NCI-H187 (cell line): ENCODE data around the gene NUB1.

Experiments used
- DNase-seq, 2 experiments: peaks; one replicate each; lab custom pipeline; 2025; lab: John Stamatoyannopoulos, UW

The NUB1 gene

DNA sequence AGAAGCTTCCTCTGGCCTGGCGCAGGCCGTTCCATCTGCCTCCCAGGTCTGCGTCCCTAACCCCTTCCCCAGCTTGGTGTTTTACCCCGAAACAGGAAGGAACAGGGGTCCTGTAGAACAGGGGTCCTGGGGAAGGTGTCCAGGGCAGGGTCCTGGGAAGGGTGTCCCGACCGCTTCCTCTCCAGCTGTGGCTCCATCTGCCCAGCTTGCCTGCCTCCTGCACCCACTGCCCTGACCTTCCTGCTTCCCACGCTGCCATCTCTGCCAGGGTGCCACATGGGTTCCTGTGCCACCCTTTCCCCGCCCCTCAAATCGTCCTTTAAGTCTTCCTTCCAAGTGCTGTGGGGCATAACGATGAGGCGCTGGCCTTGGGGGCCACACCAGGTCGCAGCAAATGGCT lies 35.8 kb downstream of the NUB1 start:
- DNase-seq: no peak

DNA sequence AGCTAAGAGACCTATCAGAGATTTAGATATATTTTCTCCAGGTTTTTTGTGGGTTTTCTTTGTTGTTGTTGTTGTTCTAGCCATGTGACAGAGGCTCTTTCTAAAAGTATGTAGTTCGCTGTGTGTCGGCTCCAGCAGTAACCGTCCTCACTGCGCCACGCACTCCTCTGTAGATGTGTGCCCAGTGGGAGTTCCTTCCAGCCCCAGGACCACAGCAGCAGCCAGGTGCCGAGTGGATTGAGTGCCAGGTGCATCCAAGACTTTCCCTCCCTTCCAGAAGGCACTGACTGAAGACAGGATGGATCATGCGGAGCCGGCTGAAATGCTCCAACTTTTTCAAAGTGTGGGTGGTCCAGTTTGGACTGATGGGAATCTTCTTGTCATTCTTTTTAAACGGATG lies 36.4 kb downstream of the NUB1 start:
- peak in 1 of 2 experiments; percentile 20 for DNase-seq

DNA sequence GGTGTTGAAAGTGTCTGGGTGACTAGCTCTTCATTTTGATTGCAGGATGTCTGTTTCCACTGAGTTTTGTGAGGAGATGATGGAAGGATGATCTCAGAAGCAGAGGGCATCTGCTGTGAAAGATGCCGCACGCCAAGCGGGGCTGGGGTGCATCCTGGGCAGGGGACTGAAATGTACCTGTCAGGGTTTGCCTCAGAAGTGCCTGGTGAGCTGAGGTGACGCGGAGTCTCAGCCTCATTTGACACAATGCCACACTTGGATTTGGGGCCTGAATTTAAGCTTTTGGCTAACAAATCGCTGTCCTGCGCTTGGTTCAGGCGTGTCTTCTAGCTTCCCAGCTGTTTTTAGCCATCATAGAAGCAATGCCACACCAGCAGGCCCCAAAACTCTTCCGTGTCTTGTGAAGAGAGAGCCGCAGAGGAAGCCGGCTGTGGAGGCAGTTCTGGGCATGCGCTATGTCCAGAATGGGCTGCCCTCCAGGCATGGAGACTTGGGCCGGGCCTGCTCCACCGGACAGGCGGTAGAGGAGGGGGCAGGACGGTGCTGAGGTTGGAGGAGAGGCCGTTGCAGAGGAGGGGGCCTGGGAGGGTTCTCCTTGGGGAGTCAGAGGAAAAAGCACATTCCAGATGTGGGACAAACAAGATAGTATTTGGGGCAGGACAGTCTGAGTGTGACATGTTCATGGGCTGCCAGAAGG lies 37.0 kb downstream of the NUB1 start:
- DNase-seq: no peak

- no peak for DNase-seq
These were observed 37.5 kb downstream of the NUB1 start for GRCh38 chr7:151379193-151379520.

- no peak for DNase-seq
These were observed 38.1 kb downstream of the NUB1 start for GRCh38 chr7:151379534-151380198.

- no peak for DNase-seq
These were observed 38.8 kb downstream of the NUB1 start for GRCh38 chr7:151380199-151381097.

DNA sequence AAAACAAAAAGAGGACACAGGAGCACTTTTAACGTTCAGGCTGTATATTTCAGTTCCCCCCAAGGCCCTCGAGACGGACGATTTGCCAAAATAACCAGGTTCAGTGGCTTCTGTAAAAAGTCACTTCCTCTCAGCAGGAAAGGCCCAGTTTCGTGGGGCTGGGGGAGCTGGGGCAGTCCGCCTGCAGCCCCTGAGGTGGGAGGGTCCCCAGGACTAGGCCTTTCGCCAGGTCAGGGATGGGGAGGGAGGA lies 39.4 kb downstream of the NUB1 start:
- no peak for DNase-seq

- no peak for DNase-seq
These were observed 39.9 kb downstream of the NUB1 start for GRCh38 chr7:151381348-151382078.

DNA sequence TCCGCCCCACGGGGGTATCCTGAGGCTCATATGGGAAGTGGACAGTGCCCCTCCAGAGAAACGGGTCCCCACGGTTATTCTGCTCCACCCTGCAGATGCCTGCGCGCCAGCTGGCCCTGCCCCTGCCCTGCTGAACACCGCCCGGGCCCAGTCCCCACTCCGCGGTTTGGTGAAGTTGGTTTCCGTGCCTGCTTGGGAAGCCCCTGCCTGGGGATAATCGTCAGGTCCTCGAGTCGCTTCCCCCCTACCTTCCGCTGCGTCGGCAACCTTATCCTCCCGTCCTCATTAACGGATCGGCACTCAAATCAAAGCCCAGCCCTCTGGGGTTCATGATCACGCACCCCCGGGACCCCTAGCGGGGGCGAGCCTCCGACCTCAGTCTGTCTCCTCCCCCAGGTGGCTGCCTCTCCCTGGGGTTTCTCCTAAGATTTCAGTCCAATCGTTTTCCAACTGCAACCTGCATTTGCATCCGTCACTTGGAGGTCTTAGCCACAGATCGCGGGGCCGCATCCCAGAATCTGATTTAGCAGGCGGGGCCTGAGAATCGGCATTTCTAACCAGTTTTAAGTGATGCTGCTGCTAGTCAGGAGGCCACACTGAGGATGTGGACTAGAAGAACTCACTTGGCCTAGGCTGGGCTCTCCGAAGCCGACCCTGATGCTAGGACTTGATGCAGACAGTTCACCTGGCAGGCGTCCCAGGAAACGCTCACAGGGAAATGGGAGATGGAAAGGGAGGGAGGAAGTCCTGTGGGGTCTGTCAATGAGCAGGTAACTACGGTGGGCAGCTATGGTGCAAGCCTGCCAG lies 40.7 kb downstream of the NUB1 start:
- no peak for DNase-seq

DNA sequence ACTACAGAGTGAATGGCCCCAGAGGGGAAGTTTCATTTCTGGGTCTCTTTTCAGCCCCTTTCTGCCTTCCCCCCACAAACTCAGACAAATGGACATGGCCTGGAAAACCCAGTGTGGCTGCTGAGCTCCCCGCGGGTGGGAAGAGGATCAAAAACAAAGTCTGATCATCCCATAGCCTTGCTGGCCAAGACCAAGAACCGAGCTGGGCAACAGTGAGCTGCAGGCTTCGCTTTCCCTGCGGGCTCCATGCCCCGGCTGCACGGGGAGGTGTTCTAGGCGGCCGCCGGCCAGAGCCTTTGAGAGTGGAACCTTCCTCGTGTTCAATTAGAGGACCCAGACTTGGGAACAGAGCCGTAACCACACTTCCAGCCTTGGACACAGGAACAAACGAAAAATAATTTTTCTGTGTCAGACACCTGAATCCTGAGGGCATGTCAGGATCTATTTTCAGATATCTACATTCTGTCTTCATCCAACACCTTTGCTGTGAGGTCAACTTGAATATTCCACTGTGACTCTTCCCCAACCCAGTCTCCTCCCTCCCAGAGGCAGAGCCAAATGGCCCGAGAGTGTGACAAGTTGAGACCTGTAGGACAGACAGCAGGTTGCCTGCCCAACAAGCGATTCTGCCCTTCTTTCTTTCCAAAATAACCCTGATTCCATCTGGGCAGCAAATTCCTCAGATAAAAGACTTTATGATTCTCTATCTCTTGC lies 42.2 kb downstream of the NUB1 start:
- DNase-seq: no peak

GRCh38 chr7:151384352-151384697 lies 42.7 kb downstream of the NUB1 start:
- DNase-seq: no peak

DNA sequence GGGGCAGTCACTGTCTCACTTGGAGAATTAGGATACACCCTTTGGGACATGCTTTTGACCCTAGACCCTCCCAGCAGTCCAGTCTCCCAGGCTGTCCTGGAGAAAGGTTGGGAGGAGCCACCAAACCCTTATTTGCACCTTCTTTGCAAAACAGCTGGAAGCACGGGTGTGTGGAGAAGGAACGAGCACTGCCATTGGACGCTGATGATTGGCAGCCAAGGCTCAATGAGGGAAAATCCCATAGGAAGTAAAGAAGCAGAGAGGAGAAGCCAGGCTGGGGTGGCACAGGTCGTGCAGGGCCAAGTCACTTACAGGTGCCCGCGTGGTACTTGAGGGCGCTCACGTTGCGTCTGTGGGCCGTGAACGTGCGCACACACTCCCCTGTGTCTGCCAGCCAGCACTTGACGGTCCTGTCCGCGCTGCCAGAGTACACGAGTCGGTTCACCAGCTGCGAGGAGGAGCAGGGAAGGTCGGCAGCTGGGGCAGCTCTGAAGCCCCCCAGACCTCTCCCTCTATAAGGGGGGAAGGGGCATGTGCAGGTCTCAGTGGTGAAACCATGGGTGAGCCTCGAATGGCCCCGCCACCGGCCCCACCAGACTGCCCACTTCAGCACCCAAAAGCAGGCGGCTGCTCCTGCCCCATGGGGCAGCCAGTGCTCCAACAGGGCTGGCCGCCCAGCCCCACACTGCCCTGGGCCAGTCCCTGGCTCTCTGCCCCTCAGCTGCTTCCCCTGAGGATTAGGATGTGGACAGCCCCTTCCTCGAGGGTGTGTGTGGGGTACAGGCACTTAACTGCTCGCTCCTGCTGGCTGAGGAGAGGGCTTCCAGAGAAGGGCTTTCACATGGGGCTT lies 43.4 kb downstream of the NUB1 start:
- no peak for DNase-seq

GRCh38 chr7:151385626-151386300 lies 44.2 kb downstream of the NUB1 start:
- no peak for DNase-seq

DNA sequence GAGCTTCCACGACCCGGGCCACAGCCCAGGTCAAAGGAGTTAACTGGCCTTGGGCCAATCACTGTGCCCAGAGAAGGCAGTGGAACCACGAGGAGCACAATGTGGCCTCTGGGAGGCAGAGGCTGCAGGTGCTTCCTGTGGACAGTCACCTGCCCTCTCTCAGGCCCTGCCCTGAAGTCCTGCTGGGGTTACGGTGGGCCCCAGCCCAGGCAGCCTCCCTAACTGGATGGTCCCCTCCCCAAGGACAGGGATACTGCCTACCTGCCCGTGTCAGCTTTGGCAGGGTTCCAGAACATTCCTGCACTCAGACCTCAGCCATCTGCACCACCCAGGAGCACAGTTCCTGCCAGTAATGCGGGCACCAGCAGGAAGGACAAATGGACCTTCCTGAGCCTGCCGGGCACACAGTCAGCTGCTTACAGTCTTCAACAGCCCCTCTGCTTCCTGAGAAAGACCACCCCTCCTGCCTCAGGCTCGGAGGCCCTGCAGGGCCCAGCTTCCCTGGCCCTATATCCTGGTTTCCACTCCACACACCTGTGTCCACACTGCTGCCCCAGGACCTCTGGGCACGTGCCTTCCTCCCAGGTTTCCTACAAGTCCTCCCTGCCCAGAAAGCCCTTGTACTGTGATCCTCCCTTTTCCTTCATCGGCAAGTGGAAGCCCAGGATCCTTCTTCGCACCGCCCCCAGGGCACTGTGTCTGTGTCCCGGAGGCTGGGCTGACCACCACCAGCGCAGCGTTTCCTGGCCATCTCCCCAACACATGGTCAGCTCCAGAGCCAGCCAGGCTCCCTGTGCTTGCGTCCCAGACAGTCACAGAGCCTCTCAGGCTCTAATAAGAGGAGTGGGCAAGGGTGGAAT lies 44.9 kb downstream of the NUB1 start:
- DNase-seq: no peak

- DNase-seq: no peak
These were observed 45.8 kb downstream of the NUB1 start for GRCh38 chr7:151387161-151388006.

GRCh38 chr7:151388007-151388297 lies 46.3 kb downstream of the NUB1 start:
- DNase-seq: no peak

DNA sequence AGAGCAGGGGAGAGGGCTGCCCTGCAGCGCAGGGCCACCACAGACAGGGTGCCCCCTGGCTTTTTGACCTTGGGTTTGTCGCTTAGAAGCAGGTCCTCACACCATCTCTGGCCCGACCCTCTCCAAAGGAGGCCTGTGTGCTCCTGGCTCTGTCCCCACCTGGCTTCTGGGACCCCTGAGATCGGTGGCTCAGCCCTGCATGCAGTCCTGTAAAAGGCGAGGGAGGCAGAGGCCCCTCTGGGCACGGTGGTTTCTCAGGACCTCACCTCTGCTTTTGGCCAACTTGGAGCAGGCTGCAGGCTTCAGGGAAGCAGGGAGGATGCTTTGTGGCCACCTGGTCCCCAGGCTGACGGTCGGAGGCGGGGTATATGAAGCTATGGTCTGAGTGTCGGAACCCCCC lies 46.8 kb downstream of the NUB1 start:
- DNase-seq: no peak
